ENCODE data around the gene ELOA. TPM values are rescaled to one million over a fixed set of nuclear protein-coding genes. Genes with fewer than 3 reads are reported as not detected.

Gene ELOA
- total and polyA plus RNA-seq, 2 experiments from 2014 or later: 49.1 to 57.7 TPM

GRCh38 chr1:23772049-23772853, 29.0 kb downstream of the ELOA start:
- no peak overlapping the region for H3K4me2 ChIP-seq
- TF ChIP-seq CTCF (conservative IDR thresholded peaks at IDR 0.05; ENCODE audit: low read depth in 2 of 2) (peak; percentile 82 to 95), EZH2phosphoT487 (IDR thresholded peaks at IDR 0.05; ENCODE audit: unreplicated experiment) (no peak), EZH2 (IDR thresholded peaks at IDR 0.05; ENCODE audit: low read depth, unreplicated experiment) (no peak), REST (IDR thresholded peaks at IDR 0.05; ENCODE audit: unreplicated experiment) (no peak), POLR2AphosphoS5 (IDR thresholded peaks at IDR 0.05; ENCODE audit: low read depth) (no peak), JUNB (IDR thresholded peaks at IDR 0.05; ENCODE audit: unreplicated experiment) (no peak), ETS1 (IDR thresholded peaks at IDR 0.05) (no peak), STAT1 (IDR thresholded peaks at IDR 0.05; ENCODE audit: unreplicated experiment) (no peak)
- peak; percentile 98 for ATAC-seq
- no peak overlapping the region for H2AFZ ChIP-seq
- no peaks in the 10 kb centered on the region for H3K9me2 ChIP-seq (ENCODE audit: insufficient read depth)
- DNase-seq (ENCODE audit: low spot score): peak; percentile 93
- H3K4me3 ChIP-seq: no peak overlapping the region
- H3K79me2 ChIP-seq (replicated peaks; ENCODE audit: insufficient read depth): peaks cover 15% of the 10 kb centered on the region
- Mint-ChIP-seq H3K9me3 (no peaks in the 10 kb centered on the region), H3K4me1 (0 out of 3 replicates have a peak, but pooled peaks cover 3% of the 10 kb centered on the region), H3K27ac (no peak overlapping the region), H3K36me3 (ENCODE audit: low read depth) (peaks cover 12% of the 10 kb centered on the region; the same call in 2 of the 3 replicates), H3K4me3 (no peak overlapping the region), H3K27me3 (ENCODE audit: insufficient read depth, low read depth, poor library complexity) (peaks cover under 1% of the 10 kb centered on the region)
- peaks cover 5% of the 10 kb centered on the region for H3K36me3 ChIP-seq (ENCODE audit: insufficient read depth)
- no peak overlapping the region for H3K27ac ChIP-seq (ENCODE audit: low read depth)
- peaks cover 3% of the 10 kb centered on the region; the same call in 1 of the 2 replicates for H3K4me1 ChIP-seq (ENCODE audit: insufficient read depth)
- H3K27me3 ChIP-seq (ENCODE audit: insufficient read depth): no peaks in the 10 kb centered on the region
- H3F3A ChIP-seq (replicated peaks; ENCODE audit: low read depth): 0 out of 2 replicates have a peak, but pooled peaks cover 4% of the 10 kb centered on the region
- no peaks in the 10 kb centered on the region; the same call in none of the 2 replicates for H4K20me1 ChIP-seq (replicated peaks; ENCODE audit: insufficient read depth)
